Measurements from ENCODE around the gene INPP5A.

DNA sequence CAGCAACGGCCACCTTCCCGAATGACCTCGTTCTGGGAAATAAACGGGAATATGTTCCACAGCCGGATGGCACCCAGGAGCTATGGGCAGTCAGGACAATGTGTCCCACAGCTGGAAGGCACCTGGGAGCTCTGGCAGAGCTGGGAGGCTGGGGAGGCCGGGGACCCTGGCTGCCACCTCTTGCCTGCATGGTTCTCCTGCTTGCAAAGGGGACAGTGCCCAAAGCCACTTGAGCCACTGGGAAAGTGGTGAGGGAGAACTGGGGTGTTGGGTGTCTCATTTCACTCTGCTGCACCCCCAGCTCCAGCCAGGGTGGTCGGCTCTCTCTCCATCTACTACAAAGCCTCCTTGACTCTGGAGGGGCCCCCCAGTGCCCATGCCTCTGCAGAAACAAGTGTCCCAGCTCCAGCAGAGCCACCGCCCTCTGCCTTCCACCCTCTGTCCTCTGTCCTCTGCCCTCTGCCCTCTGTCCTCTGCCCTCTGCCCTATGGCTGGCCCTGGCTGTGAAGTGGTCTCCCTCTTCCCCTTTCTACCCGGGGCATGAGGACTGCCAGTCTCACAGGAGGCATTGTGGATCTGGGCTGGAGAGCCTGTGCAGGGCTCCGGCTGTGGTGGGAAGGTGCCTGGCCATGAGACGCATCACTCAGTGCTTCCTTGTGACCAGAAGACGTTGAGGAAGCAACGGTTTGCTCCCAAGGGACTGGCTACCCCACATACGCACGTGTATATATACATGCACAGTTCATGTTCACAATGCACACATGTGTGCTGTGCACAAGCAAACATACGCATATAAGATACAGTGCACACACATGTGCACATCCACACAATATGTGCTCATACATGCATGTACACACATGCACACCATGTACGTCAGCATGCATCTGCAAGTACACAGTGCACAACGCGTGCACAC, 21.5 kb upstream of the INPP5A start:
- TF ChIP-seq POLR2AphosphoS5 (IDR thresholded peaks at IDR 0.05; ENCODE audit: low read depth) (no peak), GABPA (IDR thresholded peaks at IDR 0.05; ENCODE audit: low read depth) (no peak)
- TF ChIP-seq, protein P1, sequence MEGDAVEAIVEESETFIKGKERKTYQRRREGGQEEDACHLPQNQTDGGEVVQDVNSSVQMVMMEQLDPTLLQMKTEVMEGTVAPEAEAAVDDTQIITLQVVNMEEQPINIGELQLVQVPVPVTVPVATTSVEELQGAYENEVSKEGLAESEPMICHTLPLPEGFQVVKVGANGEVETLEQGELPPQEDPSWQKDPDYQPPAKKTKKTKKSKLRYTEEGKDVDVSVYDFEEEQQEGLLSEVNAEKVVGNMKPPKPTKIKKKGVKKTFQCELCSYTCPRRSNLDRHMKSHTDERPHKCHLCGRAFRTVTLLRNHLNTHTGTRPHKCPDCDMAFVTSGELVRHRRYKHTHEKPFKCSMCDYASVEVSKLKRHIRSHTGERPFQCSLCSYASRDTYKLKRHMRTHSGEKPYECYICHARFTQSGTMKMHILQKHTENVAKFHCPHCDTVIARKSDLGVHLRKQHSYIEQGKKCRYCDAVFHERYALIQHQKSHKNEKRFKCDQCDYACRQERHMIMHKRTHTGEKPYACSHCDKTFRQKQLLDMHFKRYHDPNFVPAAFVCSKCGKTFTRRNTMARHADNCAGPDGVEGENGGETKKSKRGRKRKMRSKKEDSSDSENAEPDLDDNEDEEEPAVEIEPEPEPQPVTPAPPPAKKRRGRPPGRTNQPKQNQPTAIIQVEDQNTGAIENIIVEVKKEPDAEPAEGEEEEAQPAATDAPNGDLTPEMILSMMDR (IDR thresholded peaks at IDR 0.05; ENCODE audit: insufficient read depth, low read length), result no peak
